HG03175 (cell line): ENCODE measurements around the gene DZIP1L.

Experiments
- ATAC-seq: cut with Tn5 transposase; IDR thresholded peaks from one replicate; pipeline ENCODE4 v1.9.1; 2021; ENCODE audit warnings: mild to moderate bottlenecking, moderate library complexity; ENCODE audit not compliant: unreplicated experiment

The DZIP1L gene

DNA sequence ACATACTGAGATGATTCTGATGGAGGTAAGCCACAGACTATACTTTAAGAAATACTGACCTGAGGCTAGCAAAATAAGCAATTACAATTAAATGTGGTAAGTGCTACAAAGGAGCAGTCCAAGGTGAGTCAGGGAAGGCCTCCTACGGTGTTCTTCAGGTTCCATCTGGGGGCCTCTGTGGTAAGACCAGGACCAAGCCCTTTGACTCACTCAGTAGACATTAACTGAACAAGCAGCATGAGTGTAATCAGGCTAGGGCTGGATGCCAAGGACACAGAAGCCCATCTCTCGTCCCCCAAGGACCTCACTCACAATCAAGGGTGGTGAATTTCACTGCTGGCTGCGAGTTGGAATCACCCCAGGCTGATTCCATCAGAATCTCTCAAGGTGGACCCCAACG is 37.3 kb downstream of the DZIP1L start:
- ATAC-seq = no peak

DNA sequence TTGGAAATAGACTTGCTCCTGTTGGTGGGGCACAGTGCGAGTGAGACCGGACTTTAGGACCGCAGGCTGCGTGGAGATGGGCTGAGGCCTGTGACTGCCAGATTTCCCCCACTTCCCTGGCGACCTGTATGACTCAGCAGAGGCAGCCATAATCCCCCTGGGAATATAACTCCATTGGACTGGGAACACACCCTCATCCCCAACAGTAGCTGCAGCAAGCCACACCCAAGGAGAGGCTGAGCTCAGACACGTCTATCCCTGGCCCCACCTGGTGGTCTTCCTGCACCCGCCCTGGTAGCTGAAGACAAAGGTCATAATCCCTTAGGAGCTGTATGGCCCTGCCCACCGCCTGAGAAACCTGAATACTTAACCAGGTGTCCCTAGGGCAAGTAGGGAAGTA is 42.6 kb downstream of the DZIP1L start:
- ATAC-seq = no peak

DNA sequence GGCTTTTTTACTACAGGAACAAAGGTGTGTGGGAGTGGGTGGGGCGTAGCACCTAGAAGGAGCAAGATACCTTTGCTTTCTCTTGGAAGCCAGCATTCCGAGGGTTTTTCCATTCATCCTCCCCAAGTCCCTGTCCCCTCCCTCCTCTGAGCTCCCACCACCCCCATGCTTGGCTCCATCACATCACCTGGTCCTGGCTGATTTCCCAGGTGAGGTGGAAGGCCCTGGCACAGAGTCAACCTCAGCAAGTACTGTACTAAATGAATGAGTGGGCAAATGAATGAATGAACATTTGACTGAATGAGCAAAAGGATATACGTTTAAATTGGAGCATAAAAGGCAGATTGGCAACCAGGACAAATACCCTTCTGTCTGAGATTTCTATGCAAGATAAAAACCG is 45.4 kb downstream of the DZIP1L start:
- no peak for ATAC-seq

DNA sequence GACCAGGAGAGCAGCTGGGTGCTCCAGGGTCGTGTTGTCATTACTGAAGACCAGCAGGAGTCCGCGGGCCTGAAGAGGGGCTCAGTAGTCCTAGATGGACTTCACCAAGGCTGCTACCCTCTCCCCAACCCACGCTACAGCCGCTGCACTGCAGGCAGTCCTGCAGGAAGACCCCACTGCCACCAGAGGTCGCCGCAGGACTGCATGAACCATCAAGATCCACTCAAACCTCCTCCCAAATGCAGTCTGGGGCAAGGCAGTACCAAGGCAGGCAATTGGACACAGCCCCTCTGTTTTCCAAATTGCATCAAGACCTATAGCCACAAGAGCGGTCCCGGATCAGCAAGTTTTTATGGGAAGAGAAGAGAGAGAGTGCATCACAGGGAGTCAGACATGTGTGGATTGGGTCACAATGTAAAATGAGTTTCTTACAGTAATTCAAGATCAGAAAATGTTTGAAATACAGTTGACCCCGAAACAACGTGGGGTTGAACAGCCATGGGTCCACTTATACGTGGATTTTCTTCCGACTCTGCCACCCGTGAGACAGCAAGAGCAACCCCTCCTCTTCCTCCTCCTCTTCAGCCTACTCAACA is 46.7 kb downstream of the DZIP1L start:
- ATAC-seq = peak; percentile 75

DNA sequence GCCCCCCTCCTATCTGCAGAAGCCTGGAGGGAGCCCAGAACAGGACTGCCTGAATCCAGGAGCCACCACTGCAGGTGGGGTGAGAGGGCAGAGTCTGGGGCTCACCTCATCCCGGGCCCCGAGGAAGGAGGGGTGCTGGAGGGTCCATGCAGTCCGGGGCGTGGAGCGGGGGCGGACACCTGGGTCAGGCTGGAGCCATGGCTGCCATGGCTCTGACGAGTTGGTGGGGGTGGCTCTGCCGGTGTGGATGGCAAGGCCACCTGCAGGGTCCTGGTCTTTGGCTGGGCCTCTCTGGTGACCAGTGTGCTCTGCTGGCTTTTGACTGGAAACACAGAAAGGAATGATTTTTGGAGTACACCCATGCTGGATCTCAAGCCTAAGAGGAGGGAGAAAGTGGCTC is 47.4 kb downstream of the DZIP1L start:
- ATAC-seq = no peak

DNA sequence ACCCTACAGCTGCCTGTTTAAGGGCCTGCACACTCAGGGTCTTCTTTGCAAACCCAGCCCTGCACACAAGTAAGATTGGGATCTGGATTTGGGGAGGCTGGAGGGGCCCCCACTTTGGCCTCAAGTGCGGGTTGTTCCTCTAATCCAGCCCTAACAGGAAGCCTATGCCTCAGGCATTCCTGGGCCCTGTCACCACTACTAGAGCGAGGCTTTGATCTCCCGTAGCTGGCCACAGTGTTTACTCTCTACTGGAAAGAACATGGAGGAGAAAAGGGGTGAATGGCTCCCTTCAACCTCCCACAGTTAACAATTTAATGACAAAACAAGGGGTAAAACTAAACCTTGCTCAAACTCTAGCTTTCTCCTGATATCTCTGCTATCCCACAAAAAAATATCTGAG is 48.4 kb downstream of the DZIP1L start:
- ATAC-seq = no peak

DNA sequence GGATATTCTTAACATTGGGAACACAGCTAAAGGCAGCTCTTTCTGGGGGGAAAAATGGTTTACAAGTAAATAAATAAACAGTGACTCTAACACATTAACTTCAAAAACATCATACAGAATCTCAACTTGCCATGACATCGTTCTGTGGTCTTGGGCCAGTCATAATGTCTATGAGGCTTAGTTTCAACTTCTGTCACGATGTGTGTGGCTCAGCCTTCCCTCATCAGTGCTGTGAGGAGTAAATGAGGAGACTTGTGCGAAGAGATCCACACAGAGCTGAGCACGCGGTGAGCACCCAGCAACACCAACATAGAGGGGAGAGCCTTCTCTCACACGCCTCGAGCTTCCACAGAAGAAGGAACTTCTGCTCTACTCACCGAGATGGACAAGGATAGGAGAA is 49.0 kb downstream of the DZIP1L start:
- ATAC-seq = peak; percentile 88

DNA sequence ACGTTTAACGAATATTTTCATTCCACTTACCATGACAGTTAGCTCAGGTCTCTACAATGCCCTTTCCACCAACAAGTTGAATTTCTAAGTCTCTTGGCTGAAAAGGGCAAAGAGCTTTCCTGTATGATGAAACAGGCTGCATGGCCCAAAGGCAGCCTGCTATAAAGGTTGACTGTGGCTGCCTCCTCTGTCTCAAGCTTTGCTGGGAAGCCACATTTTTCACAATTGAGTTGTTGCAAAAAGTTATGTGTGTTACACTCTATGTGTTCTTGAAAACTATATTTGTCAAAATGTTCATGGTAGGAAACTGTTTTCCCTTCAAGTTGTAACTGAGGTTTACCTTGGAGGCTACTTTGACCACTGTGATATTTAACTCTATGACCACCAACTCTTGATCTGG is 49.5 kb downstream of the DZIP1L start:
- ATAC-seq = peak; percentile 1

DNA sequence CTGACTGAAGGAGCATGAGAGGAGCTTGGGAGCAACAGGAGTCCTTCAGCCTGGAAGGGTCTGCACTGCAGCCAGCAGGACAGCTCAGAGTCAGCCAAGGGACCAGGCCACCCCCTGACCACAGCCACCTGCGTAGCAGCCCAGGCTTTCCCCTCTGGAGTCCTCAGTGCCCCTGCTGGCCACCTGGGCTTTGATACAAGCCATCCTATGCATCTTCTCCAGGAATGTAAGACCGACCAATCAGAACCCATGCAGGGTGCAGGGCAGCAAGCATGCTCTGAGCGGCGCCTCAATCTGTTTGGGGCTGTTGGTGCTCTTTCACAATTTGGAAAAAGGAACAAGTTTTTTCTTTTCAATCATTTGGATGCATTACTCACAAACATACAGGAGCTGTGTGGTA is 52.0 kb downstream of the DZIP1L start:
- ATAC-seq = no peak

DNA sequence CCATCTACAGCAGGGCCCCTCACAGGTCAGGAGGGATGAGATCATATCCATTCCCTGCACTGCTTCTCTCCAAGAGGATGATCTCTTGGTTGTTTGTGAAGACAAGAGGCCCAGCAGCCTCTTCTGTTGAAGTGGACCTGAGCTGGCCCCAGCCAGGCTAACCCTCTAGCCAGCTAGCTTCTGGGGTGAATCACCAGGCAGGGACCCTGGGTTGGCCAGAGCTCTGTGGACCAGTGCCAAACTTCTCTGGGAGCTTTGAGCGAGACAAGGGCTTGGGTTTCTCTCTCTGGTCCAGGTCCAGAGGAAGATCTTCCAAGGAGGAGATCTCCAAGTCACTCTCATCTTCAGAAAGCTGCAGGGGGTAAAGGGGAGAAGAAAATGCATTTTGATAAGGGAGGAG is 52.8 kb downstream of the DZIP1L start:
- ATAC-seq = no peak

DNA sequence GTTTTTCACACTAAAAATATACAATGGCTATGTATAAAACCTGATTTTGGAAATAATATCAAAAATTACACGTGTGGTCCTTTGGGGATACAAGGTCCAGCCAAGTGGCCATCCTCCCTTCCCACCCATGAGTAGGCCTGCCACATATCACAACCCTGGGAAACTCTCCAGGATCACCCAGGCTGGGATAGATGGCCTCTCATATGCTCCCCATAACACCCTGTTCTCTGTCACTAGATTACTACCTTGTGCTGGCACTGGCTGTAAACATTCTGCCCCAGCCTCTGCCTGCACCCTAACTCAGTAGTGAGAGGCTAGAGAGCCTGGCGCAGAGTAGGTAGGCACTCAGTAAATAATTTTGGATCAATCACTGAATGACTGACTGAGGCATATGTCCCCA is 53.4 kb downstream of the DZIP1L start:
- no peak for ATAC-seq

DNA sequence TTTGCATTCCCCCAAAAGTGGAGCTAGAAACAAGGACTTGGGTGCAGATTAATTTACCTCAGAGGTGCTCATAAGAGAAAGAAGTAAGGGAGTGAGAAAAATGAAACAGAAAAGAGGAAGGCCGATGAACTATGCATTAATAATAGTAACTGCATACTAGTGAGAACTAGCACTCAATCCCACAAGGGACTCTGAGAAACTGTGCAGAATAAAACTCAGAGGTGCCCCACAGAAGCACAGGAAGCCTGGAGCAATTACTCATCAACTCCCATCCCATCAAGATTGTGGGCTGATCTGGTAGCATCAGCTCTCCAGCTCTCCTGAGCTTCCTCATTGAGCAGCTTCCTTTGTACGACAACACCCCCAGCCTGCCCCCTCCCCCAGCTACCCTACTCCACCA is 54.6 kb downstream of the DZIP1L start:
- ATAC-seq = peak; percentile 55

DNA sequence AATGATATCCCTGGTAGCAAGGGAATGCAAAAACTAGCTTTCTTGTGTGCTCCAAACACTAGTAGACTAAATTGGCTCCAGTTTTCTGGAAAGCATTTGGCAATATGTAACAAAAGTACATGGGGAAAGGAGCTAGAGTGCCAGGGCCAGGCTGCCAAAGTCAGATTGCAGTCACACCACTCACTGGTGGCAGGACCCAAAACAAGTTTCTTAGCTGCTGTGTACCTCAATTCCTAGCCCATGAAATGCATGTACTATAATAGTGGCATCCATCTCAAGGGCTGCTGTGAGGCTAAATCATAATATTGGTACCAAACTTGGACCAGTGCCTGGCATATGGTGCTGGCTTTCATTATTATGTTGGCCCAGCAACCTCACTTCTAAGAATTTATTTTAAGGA is 56.1 kb downstream of the DZIP1L start:
- ATAC-seq = no peak

DNA sequence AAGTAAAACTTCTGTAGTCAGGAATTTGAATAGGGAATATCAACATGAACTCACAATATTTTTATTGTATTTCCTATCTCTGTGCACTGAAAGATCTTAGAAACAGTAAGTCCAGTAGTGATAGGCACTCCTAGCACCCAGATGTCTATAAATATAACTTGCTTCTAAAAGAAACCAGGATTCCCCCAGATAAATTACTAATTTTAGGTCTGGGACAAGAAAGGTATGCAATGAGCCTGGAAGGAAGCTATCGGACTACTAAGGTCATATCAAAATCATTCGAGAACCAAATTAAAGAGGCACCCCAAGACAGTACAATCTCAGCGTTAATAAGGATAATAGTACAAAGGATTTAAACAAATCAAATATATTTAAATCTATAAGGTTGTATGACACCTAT is 58.0 kb downstream of the DZIP1L start:
- no peak for ATAC-seq

DNA sequence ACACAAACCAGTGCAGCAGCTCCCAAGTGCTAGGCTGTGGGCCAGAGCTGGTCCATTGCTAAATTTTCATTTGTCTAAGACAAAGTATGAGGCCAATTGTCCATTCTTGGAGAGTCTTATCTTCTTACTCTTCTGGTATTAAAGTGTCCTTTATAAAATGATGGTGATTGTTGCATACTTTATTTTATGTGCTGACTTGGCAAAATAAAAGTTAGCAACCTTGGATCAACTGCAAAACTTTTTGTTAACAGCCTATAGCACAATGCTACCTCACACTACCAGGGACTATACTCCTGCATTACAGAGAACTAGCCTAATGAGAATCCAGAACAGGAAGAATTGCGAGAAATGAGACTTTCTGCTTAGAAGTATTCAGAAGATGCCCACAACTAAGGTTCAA is 61.4 kb downstream of the DZIP1L start:
- ATAC-seq = no peak

DNA sequence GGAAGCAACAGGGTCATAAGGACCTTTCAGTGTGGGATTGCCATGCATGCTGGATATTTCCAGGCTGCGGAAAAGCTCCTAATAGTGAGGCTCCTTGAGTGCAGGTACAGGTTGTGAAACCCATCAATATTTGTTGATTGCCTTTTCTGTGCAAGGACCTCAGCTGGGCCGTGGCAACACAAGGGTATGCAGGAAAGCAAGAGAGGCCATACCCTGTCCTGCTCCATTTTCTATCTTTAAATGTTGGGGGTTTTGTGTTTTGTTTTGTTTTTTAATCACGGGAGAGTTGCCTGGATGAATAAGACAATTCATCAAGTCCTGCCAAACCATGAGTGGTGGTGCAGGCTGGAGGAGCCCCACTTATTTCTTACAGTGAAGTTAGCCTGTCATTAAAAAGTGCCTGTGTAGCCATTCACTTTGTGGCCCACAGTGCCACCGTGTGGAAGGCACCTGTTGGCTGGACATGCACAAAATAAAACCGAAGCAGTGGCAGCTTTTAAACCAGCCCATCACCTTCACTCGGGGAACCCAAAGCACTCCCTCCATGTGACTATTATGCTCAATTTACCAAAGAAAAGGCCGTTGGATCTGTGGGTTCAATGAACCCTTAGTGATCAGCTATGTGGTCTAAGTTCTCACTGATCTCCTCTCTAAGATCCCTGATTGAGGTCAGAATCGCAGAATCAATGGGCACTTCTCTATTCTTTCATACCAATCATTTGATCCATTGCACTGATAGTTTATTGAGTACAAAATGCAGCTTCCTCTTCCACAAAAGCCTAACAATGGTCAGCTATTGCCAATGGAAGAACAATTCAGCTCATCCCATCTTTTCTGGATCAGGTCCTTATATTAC is 63.2 kb downstream of the DZIP1L start:
- peak; percentile 82 for ATAC-seq

DNA sequence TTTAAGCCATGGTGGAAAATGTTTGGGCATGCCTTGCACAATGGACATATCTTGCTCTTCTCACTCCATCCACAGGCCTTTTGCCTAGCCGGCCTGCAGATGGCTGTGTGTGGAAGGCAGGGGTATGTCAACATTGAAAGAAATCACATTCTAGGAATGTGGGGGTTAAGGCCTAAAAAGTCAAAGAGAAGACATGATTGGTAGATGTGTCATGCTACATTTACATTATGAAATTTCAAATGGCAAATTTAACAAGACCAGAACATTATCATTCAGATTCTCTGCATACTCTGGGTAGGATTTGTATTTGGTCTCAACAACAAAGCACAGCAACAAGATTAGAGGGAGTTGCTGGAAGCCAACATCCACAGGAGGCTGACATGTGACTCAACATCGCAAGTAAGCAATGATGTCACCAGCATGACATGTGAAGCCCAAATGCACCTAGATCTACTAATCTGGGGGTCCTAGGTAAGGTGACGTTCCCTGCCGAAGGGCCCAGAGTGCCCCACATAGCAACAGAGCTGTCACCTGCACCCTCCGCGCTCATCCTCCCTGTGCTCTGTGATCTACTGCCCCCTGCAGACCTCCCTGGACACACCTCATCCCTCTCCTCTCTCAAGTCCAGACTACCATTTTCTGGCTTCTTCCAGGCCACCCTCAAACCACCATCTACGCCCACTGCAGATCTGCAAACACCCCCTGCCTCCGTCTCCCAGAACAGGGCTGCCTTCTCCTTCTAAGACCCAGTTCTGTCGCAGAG is 66.1 kb downstream of the DZIP1L start:
- ATAC-seq = no peak

DNA sequence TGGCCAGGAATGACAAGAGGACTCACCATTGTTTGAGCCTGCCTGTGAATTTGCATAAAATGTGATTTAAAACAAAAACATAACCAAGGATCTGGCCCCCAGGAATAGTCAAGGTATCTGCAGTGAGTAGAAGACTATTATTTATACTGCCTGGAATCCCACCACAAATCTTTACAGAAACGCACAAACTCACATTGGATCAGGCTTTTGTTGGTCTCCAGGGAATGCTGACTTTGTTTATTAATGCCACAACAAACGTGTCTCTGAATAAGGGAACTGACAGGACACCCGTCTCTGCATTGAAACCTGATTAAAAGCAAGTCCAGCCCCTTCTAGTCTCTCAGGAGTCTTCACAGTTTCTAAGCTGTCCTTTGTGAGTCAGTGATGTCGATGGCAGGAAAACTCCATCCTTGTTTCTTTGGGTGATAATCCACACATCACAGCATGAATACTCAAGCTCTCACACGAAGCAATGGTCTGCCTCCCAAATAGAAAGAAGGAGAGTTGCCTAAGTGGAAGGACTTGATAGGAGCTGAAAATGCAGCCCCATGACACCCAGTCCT is 67.7 kb downstream of the DZIP1L start:
- ATAC-seq = no peak

DNA sequence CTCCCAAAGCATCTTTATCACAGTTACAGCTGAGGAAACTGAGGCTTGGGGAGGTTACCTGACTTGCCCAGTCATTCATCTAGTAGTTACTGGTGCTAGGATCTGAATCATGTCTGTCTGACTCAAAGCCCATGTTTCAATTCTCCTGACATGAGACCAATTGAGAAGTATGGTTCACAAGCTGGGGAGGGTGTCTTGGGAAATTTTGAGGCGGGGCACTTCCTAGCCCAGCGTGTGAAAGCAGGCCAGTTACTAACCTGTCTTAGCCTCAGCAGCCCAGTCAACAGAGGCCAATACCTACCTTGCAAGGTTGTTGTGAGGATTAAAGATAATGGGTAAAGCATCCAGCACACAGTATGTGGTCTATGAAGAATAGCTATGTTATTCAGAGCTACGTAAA is 68.5 kb downstream of the DZIP1L start:
- no peak for ATAC-seq

DNA sequence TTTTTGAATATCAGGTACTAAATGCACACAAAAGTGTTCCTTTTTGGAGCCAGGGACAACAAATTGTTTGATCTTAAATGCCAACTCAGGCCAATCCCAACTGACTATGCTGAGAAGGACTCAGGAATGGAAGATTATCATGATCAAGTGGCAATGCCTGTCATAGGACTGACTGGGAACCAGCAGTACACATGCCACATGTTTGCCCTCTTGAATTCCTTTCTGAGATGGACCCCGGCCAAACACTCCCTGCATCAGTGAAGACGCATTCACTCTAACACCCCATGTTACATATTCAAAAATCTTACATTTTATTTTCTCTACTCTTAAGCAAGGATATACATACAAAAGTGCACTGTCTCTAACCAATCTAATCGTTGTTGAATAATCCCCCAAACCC is 69.3 kb downstream of the DZIP1L start:
- no peak for ATAC-seq

DNA sequence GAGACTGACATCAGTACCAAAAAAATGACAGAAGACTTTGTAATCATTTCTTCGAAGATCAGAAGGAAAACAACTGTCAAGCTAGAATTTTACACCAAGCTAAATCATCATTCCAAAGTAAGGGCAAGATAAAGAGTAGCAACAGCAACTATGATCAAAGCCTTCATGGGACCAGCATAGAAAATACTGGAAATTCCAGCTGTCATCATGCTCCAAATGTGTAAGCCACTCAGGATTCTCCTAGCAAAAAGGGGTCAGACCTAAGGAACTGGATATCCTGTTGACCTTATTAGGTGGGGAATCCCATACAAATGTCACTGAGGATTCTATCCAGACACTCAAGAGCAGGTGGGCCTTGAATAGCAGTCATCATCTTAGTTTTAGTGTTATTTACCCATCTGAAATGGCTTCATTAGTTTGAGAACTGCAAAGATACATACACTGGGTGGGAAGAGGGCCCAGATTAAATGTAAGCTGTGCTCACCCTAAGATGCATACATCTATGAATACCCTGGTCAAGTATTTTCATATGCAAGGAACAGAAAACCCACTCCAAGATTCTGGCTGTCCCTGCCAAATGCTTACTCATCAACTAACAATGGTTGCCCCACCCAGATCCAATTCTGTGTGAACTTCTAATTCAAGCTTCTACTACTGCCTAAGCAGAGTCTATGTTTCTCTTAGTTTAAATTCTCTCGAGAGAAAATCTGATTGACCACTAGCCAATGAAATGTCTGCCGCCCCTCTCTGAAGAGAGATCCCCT is 72.0 kb downstream of the DZIP1L start:
- no peak for ATAC-seq
